PC-3 (cell line): Measurements from ENCODE around the gene ACKR3. TPM values are rescaled to one million over a fixed set of nuclear protein-coding genes. Genes with fewer than 3 reads are reported as not detected.

Source experiments
- ATAC-seq: fragments of 200-7000 bp; cut with Tn5 transposase; 2 replicates; pipeline ENCODE4 v1.9.1; 2020; ENCODE audit warnings: mild to moderate bottlenecking, moderate library complexity
- BruUV-seq: library from RNA; stranded (reverse); fragments of 400-500 nt; replicated peaks from 2 replicates; lab custom pipeline; 2021; lab: Mats Ljungman, UMichigan
- CTCF ChIA-PET: fragments of 300-600 bp; sonication (Branson Sonifier 250); formaldehyde crosslinking; loops from one replicate; lab custom pipeline; 2022; ENCODE audit warnings: antibody characterized with exemption; lab: Charles Lee
- POLR2A ChIA-PET: fragments of 300-600 bp; sonication (Branson Sonifier 250); formaldehyde crosslinking; loops from one replicate; lab custom pipeline; 2022; ENCODE audit warnings: antibody characterized with exemption; ENCODE audit not compliant: unreplicated experiment; lab: Charles Lee
- DNase-seq: peaks from one replicate; pipeline ENCODE4 v3.0.0-alpha.2; 2015
- H2AFZ ChIP-seq: fragments of 300-600 bp; sonication (generic); 2 replicates; pipeline ENCODE4 v1.6.0; 2016; ENCODE audit warnings: antibody characterized with exemption, low read length
- H3F3A ChIP-seq: fragments of 300-600 bp; sonication (generic); one replicate; pipeline ENCODE4 v1.6.0; 2017; ENCODE audit warnings: antibody characterized with exemption, low read length, control low read depth, mild to moderate bottlenecking; ENCODE audit not compliant: unreplicated experiment
- H3K27ac ChIP-seq: fragments of 300-600 bp; sonication (generic); 2 replicates; pipeline ENCODE4 v1.5.1; 2016; ENCODE audit warnings: mild to moderate bottlenecking, low read length
- H3K27me3 ChIP-seq: fragments of 300-600 bp; sonication (generic); 2 replicates; pipeline ENCODE4 v1.6.1; 2016; ENCODE audit warnings: low read length, mixed read lengths
- H3K36me3 ChIP-seq: fragments of 300-600 bp; sonication (generic); 2 replicates; pipeline ENCODE4 v1.6.1; 2016; ENCODE audit warnings: low read depth, mixed run types, low read length, mixed read lengths
- H3K4me1 ChIP-seq: fragments of 300-600 bp; sonication (generic); 2 replicates; pipeline ENCODE4 v1.5.1; 2016; ENCODE audit warnings: low read length; ENCODE audit not compliant: insufficient read depth
- H3K4me2 ChIP-seq: fragments of 300-600 bp; sonication (generic); 2 replicates; pipeline ENCODE4 v1.6.0; 2016; ENCODE audit warnings: low read length
- H3K4me3 ChIP-seq: fragments of 300-600 bp; sonication (generic); 2 replicates; pipeline ENCODE4 v1.5.1; 2016; ENCODE audit warnings: mild to moderate bottlenecking, low read length, mixed read lengths
- H3K79me2 ChIP-seq: fragments of 300-600 bp; sonication (generic); 2 replicates; pipeline ENCODE4 v1.6.1; 2017; ENCODE audit warnings: low read length, mixed read lengths
- H3K9ac ChIP-seq: fragments of 300-600 bp; sonication (generic); 2 replicates; pipeline ENCODE4 v1.6.0; 2016; ENCODE audit warnings: mild to moderate bottlenecking, low read length
- H3K9me2 ChIP-seq: fragments of 300-600 bp; sonication (generic); replicated peaks from 2 replicates; pipeline ENCODE4 v1.6.1; 2016; ENCODE audit warnings: mixed run types, low read length, mixed read lengths
- H3K9me3 ChIP-seq: fragments of 300-600 bp; sonication (generic); 2 replicates; pipeline ENCODE4 v1.6.1; 2016; ENCODE audit warnings: low read length, mixed read lengths
- H4K20me1 ChIP-seq: fragments of 300-600 bp; sonication (generic); 2 replicates; pipeline ENCODE4 v1.6.1; 2016; ENCODE audit warnings: low read length, mixed read lengths
- EZH2 ChIP-seq: fragments of 300-600 bp; sonication (generic); IDR thresholded peaks from one replicate; pipeline ENCODE4 v1.6.1; 2017; ENCODE audit warnings: antibody characterized with exemption, mild to moderate bottlenecking, low read length; ENCODE audit not compliant: unreplicated experiment
- EZH2phosphoT487 ChIP-seq: fragments of 300-600 bp; sonication (generic); IDR thresholded peaks from 2 replicates; pipeline ENCODE4 v1.6.1; 2018; ENCODE audit warnings: mild to moderate bottlenecking, antibody characterized with exemption, low read length, borderline replicate concordance
- intact Hi-C: fragments of 100-400 bp; cut with micrococcal nuclease; formaldehyde crosslinking; loops from 2 replicates; pipeline ENCODE4 v1.9.0; 2023
- total RNA-seq: library from RNA; depleted of rRNA; stranded (reverse); fragments of >200 nt; gene quantifications from 2 replicates; pipeline ENCODE4 v1.2.3, GENCODE V29; 2014
- TF ChIP-seq, protein P1 (sequence below): fragments of 300-600 bp; sonication (generic); conservative IDR thresholded peaks from 2 replicates; pipeline ENCODE4 v1.5.1; 2017; ENCODE audit warnings: antibody characterized with exemption, low read depth, mild to moderate bottlenecking, low read length

The ACKR3 gene
- total RNA-seq, 1 experiment from 2014 or later, result 3.1 TPM

DNA sequence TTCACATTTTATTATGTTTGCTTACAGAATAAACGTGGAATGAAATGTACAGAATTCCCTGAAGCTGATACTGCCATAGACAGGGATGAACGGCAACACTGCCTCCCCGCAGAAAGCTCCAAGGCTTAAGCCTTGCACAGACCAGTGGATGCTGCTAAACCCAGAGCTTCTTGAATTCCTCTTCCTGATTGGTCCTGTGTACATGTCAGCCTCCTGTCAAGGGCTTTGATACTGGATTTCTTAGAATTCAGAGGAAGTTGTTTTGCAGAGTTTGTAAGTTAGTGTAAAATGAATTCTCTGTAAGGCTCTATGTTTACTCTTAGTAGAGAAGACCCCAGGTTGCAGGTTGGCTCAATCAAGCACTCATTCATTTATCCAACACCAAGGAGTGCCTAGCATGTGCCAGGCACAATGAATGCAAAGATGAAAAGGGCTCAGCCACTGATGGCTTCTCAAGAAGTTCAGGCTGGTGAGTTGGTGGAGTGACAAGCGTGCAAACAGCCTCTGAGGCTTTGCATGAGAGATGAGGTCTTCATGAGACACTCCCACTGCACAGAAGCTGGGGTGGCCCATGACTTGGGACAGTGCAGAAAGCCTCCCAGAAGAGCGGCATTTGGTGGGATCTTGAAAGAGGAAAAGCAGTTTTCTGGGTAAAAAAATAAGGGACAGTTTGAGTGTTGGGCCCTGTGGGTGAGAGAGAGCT is 50.4 kb downstream of the ACKR3 start:
- H4K20me1 ChIP-seq, result no peaks in the 10 kb centered on the region
- H2AFZ ChIP-seq, result no peak overlapping the region
- no peak overlapping the region for H3K4me3 ChIP-seq
- H3K27ac ChIP-seq, result no peak overlapping the region
- H3K9me2 ChIP-seq, result no peaks in the 10 kb centered on the region
- H3K4me2 ChIP-seq, result no peak overlapping the region
- TF ChIP-seq EZH2, result no peak
- TF ChIP-seq, protein P1, sequence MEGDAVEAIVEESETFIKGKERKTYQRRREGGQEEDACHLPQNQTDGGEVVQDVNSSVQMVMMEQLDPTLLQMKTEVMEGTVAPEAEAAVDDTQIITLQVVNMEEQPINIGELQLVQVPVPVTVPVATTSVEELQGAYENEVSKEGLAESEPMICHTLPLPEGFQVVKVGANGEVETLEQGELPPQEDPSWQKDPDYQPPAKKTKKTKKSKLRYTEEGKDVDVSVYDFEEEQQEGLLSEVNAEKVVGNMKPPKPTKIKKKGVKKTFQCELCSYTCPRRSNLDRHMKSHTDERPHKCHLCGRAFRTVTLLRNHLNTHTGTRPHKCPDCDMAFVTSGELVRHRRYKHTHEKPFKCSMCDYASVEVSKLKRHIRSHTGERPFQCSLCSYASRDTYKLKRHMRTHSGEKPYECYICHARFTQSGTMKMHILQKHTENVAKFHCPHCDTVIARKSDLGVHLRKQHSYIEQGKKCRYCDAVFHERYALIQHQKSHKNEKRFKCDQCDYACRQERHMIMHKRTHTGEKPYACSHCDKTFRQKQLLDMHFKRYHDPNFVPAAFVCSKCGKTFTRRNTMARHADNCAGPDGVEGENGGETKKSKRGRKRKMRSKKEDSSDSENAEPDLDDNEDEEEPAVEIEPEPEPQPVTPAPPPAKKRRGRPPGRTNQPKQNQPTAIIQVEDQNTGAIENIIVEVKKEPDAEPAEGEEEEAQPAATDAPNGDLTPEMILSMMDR, result no peak
- TF ChIP-seq EZH2phosphoT487, result no peak
- H3F3A ChIP-seq, result no peaks in the 10 kb centered on the region
- no peak for ATAC-seq
- no peak overlapping the region for H3K9ac ChIP-seq
- H3K4me1 ChIP-seq, result no peaks in the 10 kb centered on the region
- H3K79me2 ChIP-seq, result no peaks in the 10 kb centered on the region
- H3K36me3 ChIP-seq, result no peaks in the 10 kb centered on the region
- H3K9me3 ChIP-seq, result no peaks in the 10 kb centered on the region
- no peak for DNase-seq
- CTCF ChIA-PET, result no interaction called here
- POLR2A ChIA-PET, result no interaction called here
- intact Hi-C loops, result no loop called here
- no TSS peak for BruUV-seq
- peaks cover 15% of the 10 kb centered on the region; the same call in 1 of the 2 replicates for H3K27me3 ChIP-seq

DNA sequence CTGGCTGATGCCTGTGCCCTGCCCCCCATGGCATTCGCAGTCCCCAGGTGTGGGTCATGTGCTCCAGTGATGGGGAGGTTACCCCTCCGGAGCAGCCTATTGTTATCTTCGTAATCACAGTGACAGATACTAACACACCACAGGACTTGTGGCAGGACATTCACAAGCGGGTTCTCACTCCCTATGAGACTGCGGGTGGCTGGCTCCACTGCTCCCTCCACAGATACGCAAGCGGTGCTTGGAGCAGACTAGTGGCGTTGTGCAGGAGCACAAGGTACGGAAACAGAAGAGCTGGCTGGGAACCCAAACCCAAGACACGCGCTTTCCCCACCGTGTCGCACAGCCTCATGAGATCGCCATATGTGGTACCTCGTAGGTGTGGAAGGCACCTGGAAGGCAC is 52.2 kb downstream of the ACKR3 start:
- no peak overlapping the region for H3K9ac ChIP-seq
- no peak overlapping the region for H3K27ac ChIP-seq
- no peaks in the 10 kb centered on the region for H3K9me3 ChIP-seq
- H3K9me2 ChIP-seq, result no peaks in the 10 kb centered on the region
- POLR2A ChIA-PET, result no interaction called here
- no peaks in the 10 kb centered on the region for H4K20me1 ChIP-seq
- no peak overlapping the region for H3K4me2 ChIP-seq
- CTCF ChIA-PET, result no interaction called here
- no peaks in the 10 kb centered on the region for H3K36me3 ChIP-seq
- intact Hi-C loops, result no loop called here
- no TSS peak for BruUV-seq
- H3K4me1 ChIP-seq, result no peaks in the 10 kb centered on the region
- no peak overlapping the region for H3K4me3 ChIP-seq
- ATAC-seq (no peak), DNase-seq (no peak)
- H3K27me3 ChIP-seq, result peaks cover 15% of the 10 kb centered on the region; the same call in 1 of the 2 replicates
- H3K79me2 ChIP-seq, result no peaks in the 10 kb centered on the region
- no peaks in the 10 kb centered on the region for H3F3A ChIP-seq
- no peak for TF ChIP-seq EZH2phosphoT487
- TF ChIP-seq EZH2, result no peak
- TF ChIP-seq, protein P1, result no peak
- H2AFZ ChIP-seq, result no peak overlapping the region

DNA sequence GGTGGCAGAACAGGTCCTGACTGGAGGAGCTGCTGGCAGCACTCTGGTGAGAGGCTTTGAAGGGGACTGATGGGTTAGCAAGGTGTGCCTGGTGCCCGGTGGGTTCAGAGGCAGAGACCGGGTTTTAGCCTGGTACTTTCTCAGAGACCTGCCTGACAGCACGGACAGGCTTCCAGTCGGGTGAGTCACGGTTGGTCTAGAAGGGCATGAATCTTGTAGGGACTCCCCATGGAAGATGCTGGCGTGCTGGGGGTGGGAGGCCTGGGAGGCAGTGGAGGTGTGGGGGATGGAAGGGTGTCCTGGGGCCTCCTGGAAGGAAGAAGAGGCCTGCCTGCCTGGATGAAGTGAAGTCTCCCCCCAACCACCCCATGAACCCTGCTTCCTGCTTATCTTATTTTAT is 52.6 kb downstream of the ACKR3 start:
- POLR2A ChIA-PET, result no interaction called here
- Histone ChIP-seq H3K9me3 (no peaks in the 10 kb centered on the region), H3K79me2 (no peaks in the 10 kb centered on the region), H3K27ac (no peak overlapping the region), H3K4me3 (no peak overlapping the region), H2AFZ (no peak overlapping the region), H3K9ac (no peak overlapping the region), H3F3A (no peaks in the 10 kb centered on the region), H3K27me3 (peaks cover 11% of the 10 kb centered on the region; the same call in 1 of the 2 replicates), H3K4me2 (no peak overlapping the region), H3K9me2 (no peaks in the 10 kb centered on the region), H4K20me1 (no peaks in the 10 kb centered on the region), H3K36me3 (no peaks in the 10 kb centered on the region), H3K4me1 (no peaks in the 10 kb centered on the region)
- intact Hi-C loops, result no loop called here
- no TSS peak for BruUV-seq
- TF ChIP-seq EZH2phosphoT487, result no peak
- TF ChIP-seq, protein P1, result no peak
- no peak for TF ChIP-seq EZH2
- no peak for ATAC-seq
- DNase-seq, result no peak
- CTCF ChIA-PET, result no interaction called here
